HepG2 (cell line): ENCODE measurements around the gene EI24. TPM values are rescaled to one million over a fixed set of nuclear protein-coding genes. Genes with fewer than 3 reads are reported as not detected.

Experiments used
- ARID3A ChIP-seq: IDR thresholded peaks from 2 replicates; pipeline ENCODE4 v1.6.1; 2012; ENCODE audit warnings: low read depth, low read length, improper control_type of control experiment
- ATF1 ChIP-seq: IDR thresholded peaks from 2 replicates; pipeline ENCODE4 v1.6.1; 2016; ENCODE audit warnings: mild to moderate bottlenecking, control low read depth
- CC2D1A ChIP-seq: sonication (generic); formaldehyde crosslinking; IDR thresholded peaks from 2 replicates; pipeline ENCODE4 v1.8.1; 2023; ENCODE audit warnings: mild to moderate bottlenecking, missing genetic modification reagents
- GABPA ChIP-seq, 2 experiments: IDR thresholded peaks; 2 replicates each; pipeline ENCODE4 v1.6.1; 2011 to 2016; ENCODE audit warnings: low read depth in 2 of 2, low read length in 1 of 2, missing biosample characterization in 1 of 2, missing genetic modification characterization in 1 of 2
- KAT7 ChIP-seq: IDR thresholded peaks from 2 replicates; pipeline ENCODE4 v1.6.1; 2018; ENCODE audit warnings: borderline replicate concordance, missing compliant biosample characterization
- LCORL ChIP-seq, 2 experiments: fragments of 450-650 bp in 1 of 2; sonication (generic) in 1 of 2; formaldehyde crosslinking in 1 of 2; IDR thresholded peaks; 2 replicates each; pipeline versions ENCODE4 v1.5.0 to v1.6.1; 2017 to 2020; ENCODE audit warnings: antibody characterized with exemption in 1 of 2, missing genetic modification reagents in 1 of 2
- NRL ChIP-seq: sonication (generic); formaldehyde crosslinking; IDR thresholded peaks from 2 replicates; pipeline ENCODE4 v1.5.0; 2020; ENCODE audit warnings: missing genetic modification reagents, mild to moderate bottlenecking, moderate library complexity, borderline replicate concordance
- SAFB2 ChIP-seq: sonication (generic); formaldehyde crosslinking; IDR thresholded peaks from 2 replicates; pipeline ENCODE4 v1.5.1; 2020; ENCODE audit warnings: missing genetic modification reagents, low read depth, mild to moderate bottlenecking, borderline replicate concordance
- SOX6 ChIP-seq, 2 experiments: fragments of 450-650 bp in 1 of 2; sonication (generic) in 1 of 2; formaldehyde crosslinking in 1 of 2; IDR thresholded peaks; 2 replicates each; pipeline versions ENCODE4 v1.4.0 to v1.6.1; 2017 to 2020; ENCODE audit warnings: antibody characterized with exemption in 1 of 2, mild to moderate bottlenecking in 1 of 2, missing genetic modification reagents in 1 of 2
- SPEN ChIP-seq: sonication (generic); formaldehyde crosslinking; IDR thresholded peaks from 2 replicates; pipeline ENCODE4 v1.5.1; 2020; ENCODE audit warnings: low read depth, mild to moderate bottlenecking, missing genetic modification reagents
- TCF7L2 ChIP-seq: IDR thresholded peaks from 2 replicates; pipeline ENCODE4 v1.6.1; 2011; ENCODE audit warnings: mild to moderate bottlenecking, low read depth, low read length, moderate library complexity
- TEAD2 ChIP-seq: sonication (generic); formaldehyde crosslinking; IDR thresholded peaks from 2 replicates; pipeline ENCODE4 v1.9.0; 2021; ENCODE audit warnings: missing genetic modification reagents
- ZFY ChIP-seq: sonication (generic); formaldehyde crosslinking; IDR thresholded peaks from 2 replicates; pipeline ENCODE4 v1.4.0; 2020; ENCODE audit warnings: missing genetic modification reagents
- ZMYM2 ChIP-seq: sonication (generic); formaldehyde crosslinking; IDR thresholded peaks from 2 replicates; pipeline ENCODE4 v1.8.0; 2022; ENCODE audit warnings: mild to moderate bottlenecking, missing genetic modification reagents
- ZNF160 ChIP-seq: sonication (generic); formaldehyde crosslinking; IDR thresholded peaks from 2 replicates; pipeline ENCODE4 v1.8.0; 2022; ENCODE audit warnings: mild to moderate bottlenecking, inconsistent platforms, missing genetic modification reagents
- ZNF230 ChIP-seq: sonication (generic); formaldehyde crosslinking; IDR thresholded peaks from 2 replicates; pipeline ENCODE4 v1.4.0; 2020; ENCODE audit warnings: mild to moderate bottlenecking, missing genetic modification reagents
- ZNF292 ChIP-seq: sonication (generic); formaldehyde crosslinking; IDR thresholded peaks from 2 replicates; pipeline ENCODE4 v1.8.1; 2022; ENCODE audit warnings: mild to moderate bottlenecking, low read depth, missing genetic modification reagents, borderline replicate concordance
- ZNF441 ChIP-seq: sonication (generic); formaldehyde crosslinking; IDR thresholded peaks from 2 replicates; pipeline ENCODE4 v1.7.0; 2021; ENCODE audit warnings: missing genetic modification reagents, borderline replicate concordance
- ZNF564 ChIP-seq: sonication (generic); formaldehyde crosslinking; IDR thresholded peaks from 2 replicates; pipeline ENCODE4 v1.8.1; 2023; ENCODE audit warnings: mild to moderate bottlenecking, missing genetic modification reagents
- ZNF577 ChIP-seq: sonication (generic); formaldehyde crosslinking; IDR thresholded peaks from 2 replicates; pipeline ENCODE4 v1.4.0; 2020; ENCODE audit warnings: mild to moderate bottlenecking, low read depth, missing genetic modification reagents, borderline replicate concordance
- ZNF7 ChIP-seq: IDR thresholded peaks from 2 replicates; pipeline ENCODE4 v1.6.1; 2016; ENCODE audit warnings: missing biosample characterization, missing genetic modification reagents
- ZNF879 ChIP-seq: sonication (generic); formaldehyde crosslinking; IDR thresholded peaks from 2 replicates; pipeline ENCODE4 v1.8.1; 2023; ENCODE audit warnings: missing genetic modification reagents
- polyA plus RNA-seq, 8 experiments: library from polyadenylated mRNA; depleted of rRNA in 3 of 8; stranded (reverse) in 7 of 8; unstranded in 1 of 8; fragments of >200 nt; fragmentation: Illumina TruSeq in 4 of 8; extraction: Trizol in 4 of 8; gene quantifications; 2 replicates each; pipeline versions ENCODE4 v1.2.1 to v1.2.3, GENCODE V29; 2011 to 2016; ENCODE audit warnings: low read depth in 4 of 8, missing spikeins in 1 of 8, mixed read lengths in 1 of 8; ENCODE audit not compliant: insufficient read depth in 1 of 8
- total RNA-seq, 5 experiments: library from RNA; depleted of rRNA; stranded (reverse); fragments of >200 nt; fragmentation: Illumina TruSeq; extraction: Trizol; gene quantifications; 2 replicates each; pipeline ENCODE4 v1.2.3, GENCODE V29; 2016; ENCODE audit warnings: low read depth in 1 of 5
- TF ChIP-seq, protein P1 (sequence below): sonication (generic); formaldehyde crosslinking; IDR thresholded peaks from 2 replicates; pipeline ENCODE4 v1.5.0; 2020; ENCODE audit warnings: mild to moderate bottlenecking, missing genetic modification reagents
- TF ChIP-seq, protein P2 (sequence below): sonication (generic); formaldehyde crosslinking; IDR thresholded peaks from 2 replicates; pipeline ENCODE4 v1.4.0; 2020; ENCODE audit warnings: missing genetic modification reagents

The EI24 gene
- total and polyA plus RNA-seq, 2 of the 13 experiments (the other 11 are each of a cell fraction or from before 2014, with no cell fraction given), result 84.7 to 126 TPM

DNA sequence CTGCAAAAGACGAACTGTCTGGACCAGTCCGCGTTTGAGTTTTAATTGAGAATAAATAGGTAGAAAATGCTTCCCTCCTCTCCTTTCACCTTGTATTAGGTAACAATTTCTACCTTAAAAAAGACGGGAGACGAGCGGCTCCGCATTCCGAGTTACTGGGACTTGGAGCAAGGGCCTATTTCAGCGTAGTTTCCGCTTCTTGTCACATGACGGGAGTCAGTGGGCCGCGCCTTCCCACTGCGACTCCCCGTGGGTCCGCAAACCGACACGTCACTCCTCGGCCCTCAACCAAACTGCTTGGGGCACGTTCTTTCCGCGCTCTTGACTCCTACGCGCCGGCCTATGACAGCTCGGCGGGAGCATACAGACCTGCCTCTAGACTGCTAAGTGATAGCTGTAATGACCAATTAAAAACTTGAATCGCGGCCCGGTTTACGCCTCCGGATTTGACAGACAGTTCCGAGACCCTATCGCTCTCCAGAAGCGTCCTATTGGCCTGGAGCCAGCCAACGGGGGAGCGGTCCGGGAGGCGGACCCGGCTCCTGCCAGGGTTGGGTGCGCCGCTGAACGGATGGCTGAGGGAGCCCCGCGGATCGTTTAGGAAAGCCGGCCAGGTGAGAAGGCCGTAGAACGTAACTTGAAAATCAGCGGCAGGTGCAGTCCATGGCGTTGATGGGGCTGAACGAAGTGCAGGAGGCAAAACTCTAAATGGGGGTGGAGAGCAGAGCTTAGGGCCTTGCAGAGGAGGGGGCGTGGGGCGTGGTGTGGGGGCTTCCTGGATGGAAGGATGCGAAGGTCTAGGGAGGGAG is 23.2 kb downstream of the EI24 start, which contains the start of gene STT3A (continued):
- no peak for TF ChIP-seq ZNF292 (CRISPR knock-in tag)
- no peak for TF ChIP-seq TCF7L2
- TF ChIP-seq, protein P1, sequence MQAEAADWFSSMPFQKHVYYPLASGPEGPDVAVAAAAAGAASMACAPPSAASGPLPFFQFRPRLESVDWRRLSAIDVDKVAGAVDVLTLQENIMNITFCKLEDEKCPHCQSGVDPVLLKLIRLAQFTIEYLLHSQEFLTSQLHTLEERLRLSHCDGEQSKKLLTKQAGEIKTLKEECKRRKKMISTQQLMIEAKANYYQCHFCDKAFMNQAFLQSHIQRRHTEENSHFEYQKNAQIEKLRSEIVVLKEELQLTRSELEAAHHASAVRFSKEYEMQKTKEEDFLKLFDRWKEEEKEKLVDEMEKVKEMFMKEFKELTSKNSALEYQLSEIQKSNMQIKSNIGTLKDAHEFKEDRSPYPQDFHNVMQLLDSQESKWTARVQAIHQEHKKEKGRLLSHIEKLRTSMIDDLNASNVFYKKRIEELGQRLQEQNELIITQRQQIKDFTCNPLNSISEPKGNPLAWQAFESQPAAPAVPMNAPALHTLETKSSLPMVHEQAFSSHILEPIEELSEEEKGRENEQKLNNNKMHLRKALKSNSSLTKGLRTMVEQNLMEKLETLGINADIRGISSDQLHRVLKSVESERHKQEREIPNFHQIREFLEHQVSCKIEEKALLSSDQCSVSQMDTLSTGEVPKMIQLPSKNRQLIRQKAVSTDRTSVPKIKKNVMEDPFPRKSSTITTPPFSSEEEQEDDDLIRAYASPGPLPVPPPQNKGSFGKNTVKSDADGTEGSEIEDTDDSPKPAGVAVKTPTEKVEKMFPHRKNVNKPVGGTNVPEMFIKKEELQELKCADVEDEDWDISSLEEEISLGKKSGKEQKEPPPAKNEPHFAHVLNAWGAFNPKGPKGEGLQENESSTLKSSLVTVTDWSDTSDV (CRISPR knock-in tag), result no peak
- 0 out of 2 replicates have a peak, but pooled peaks have one; percentile 61 for TF ChIP-seq ZNF564 (CRISPR knock-in tag)
- TF ChIP-seq ZMYM2 (CRISPR knock-in tag), result 0 out of 2 replicates have a peak, but pooled peaks have one; percentile 15
- no peak for TF ChIP-seq ZNF160 (CRISPR knock-in tag)
- TF ChIP-seq SPEN, result peak; percentile 88
- peak; percentile 45; the same call in 1 of the 2 replicates for TF ChIP-seq ZNF230 (CRISPR knock-in tag)
- no peak for TF ChIP-seq SOX6 (IDR thresholded peaks at IDR 0.05)
- TF ChIP-seq SOX6 (CRISPR knock-in tag; IDR thresholded peaks at IDR 0.05), result peak; percentile 10; the same call in 1 of the 2 replicates
- TF ChIP-seq ATF1 (CRISPR knock-in tag), result peak; percentile 94
- TF ChIP-seq LCORL (IDR thresholded peaks at IDR 0.05), result no peak
- TF ChIP-seq LCORL (CRISPR knock-in tag; IDR thresholded peaks at IDR 0.05), result peak; percentile 56; the same call in 1 of the 2 replicates
- 0 out of 2 replicates have a peak, but pooled peaks have one; percentile 17 for TF ChIP-seq TEAD2
- TF ChIP-seq SAFB2 (CRISPR knock-in tag), result no peak
- TF ChIP-seq, protein P2, sequence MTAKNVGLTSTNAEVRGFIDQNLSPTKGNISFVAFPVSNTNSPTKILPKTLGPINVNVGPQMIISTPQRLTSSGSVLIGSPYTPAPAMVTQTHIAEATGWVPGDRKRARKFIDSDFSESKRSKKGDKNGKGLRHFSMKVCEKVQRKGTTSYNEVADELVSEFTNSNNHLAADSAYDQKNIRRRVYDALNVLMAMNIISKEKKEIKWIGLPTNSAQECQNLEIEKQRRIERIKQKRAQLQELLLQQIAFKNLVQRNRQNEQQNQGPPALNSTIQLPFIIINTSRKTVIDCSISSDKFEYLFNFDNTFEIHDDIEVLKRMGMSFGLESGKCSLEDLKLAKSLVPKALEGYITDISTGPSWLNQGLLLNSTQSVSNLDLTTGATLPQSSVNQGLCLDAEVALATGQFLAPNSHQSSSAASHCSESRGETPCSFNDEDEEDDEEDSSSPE (CRISPR knock-in tag), result peak; percentile 94
- peak; percentile 95 for TF ChIP-seq ZFY (CRISPR knock-in tag)
- TF ChIP-seq CC2D1A (CRISPR knock-in tag), result 0 out of 2 replicates have a peak, but pooled peaks have one; percentile 29
- TF ChIP-seq ZNF879 (CRISPR knock-in tag), result no peak
- 0 out of 2 replicates have a peak, but pooled peaks have one; percentile 18 for TF ChIP-seq ZNF441 (CRISPR knock-in tag)
- peak; percentile 62 for TF ChIP-seq KAT7 (CRISPR knock-in tag)
- 0 out of 2 replicates have a peak, but pooled peaks have one; percentile 21 for TF ChIP-seq ZNF7 (CRISPR knock-in tag)
- TF ChIP-seq GABPA (IDR thresholded peaks at IDR 0.05; ENCODE audit: low read depth, low read length), result peak; percentile 62
- peak; percentile 89 for TF ChIP-seq GABPA (CRISPR knock-in tag; IDR thresholded peaks at IDR 0.05; ENCODE audit: low read depth)
- TF ChIP-seq ZNF577, result 0 out of 2 replicates have a peak, but pooled peaks have one; percentile 67
- no peak; the same call in 1 of the 2 replicates for TF ChIP-seq ARID3A
- TF ChIP-seq NRL (CRISPR knock-in tag), result no peak
